B cell (primary cell): ENCODE measurements around the gene KLHL25. TPM values are rescaled to one million over a fixed set of nuclear protein-coding genes. Genes with fewer than 3 reads are reported as not detected.

Source experiments
- ATAC-seq: fragments of 200-7000 bp; cut with Tn5 transposase; one replicate; pipeline ENCODE4 v1.10.0; 2021; ENCODE audit warnings: low read depth, mild to moderate bottlenecking, moderate number of reproducible peaks, moderate library complexity
- CTCF ChIA-PET: fragments of 350-600 bp; sonication (Branson Sonifier 250); formaldehyde crosslinking; loops from one replicate; lab custom pipeline; 2021; ENCODE audit warnings: antibody characterized with exemption, inconsistent platforms; lab: Charles Lee
- POLR2A ChIA-PET: fragments of 350-600 bp; sonication (Branson Sonifier 250); formaldehyde crosslinking; loops from one replicate; lab custom pipeline; 2021; ENCODE audit warnings: antibody characterized with exemption; lab: Charles Lee
- DNase-seq: peaks from one replicate; pipeline ENCODE4 v3.0.0; 2013
- H2AFZ ChIP-seq: 2 replicates; pipeline ENCODE4 v1.6.1; 2012; ENCODE audit warnings: mild to moderate bottlenecking, low read depth, low read length; ENCODE audit not compliant: insufficient read depth, poor library complexity, severe bottlenecking
- H3K27ac ChIP-seq, 2 donors: 1 replicate in 1 of 2; 2 replicates in 1 of 2; pipeline ENCODE4 v1.5.1; 2012 to 2013; ENCODE audit warnings: low read length in 2 of 2, mild to moderate bottlenecking in 2 of 2, moderate library complexity in 1 of 2
- H3K27me3 ChIP-seq, 4 experiments: fragments of 200-600 bp in 1 of 4; sonication (generic) in 1 of 4; replicated peaks in 1 of 4; 1 replicate in 2 of 4; 2 replicates in 2 of 4; pipeline versions ENCODE4 v1.6.1 to v1.7.0; 2013 to 2016; ENCODE audit warnings: low read length in 3 of 4, mild to moderate bottlenecking in 2 of 4, mixed read lengths in 1 of 4, moderate library complexity in 1 of 4; ENCODE audit not compliant: insufficient read depth in 4 of 4, control insufficient read depth in 3 of 4; ENCODE audit errors: control extremely low read depth in 1 of 4
- H3K36me3 ChIP-seq, 2 experiments: replicated peaks in 1 of 2; 1 replicate in 1 of 2; 2 replicates in 1 of 2; pipeline versions ENCODE4 v1.6.1 to v1.7.1; 2013; ENCODE audit warnings: low read length in 1 of 2; ENCODE audit not compliant: insufficient read depth in 2 of 2, control insufficient read depth in 1 of 2; ENCODE audit errors: control extremely low read depth in 1 of 2, extremely low read depth in 1 of 2
- H3K4me1 ChIP-seq, 2 donors: fragments of 200-600 bp in 1 of 2; sonication (generic) in 1 of 2; 1 replicate in 1 of 2; 2 replicates in 1 of 2; pipeline versions ENCODE4 v1.5.1 to v1.6.1; 2013 to 2017; ENCODE audit warnings: low read length in 2 of 2; ENCODE audit not compliant: control insufficient read depth in 2 of 2, insufficient read depth in 2 of 2
- H3K4me2 ChIP-seq: replicated peaks from 2 replicates; pipeline ENCODE3; 2012; ENCODE audit warnings: mild to moderate bottlenecking, low read depth, low read length; ENCODE audit not compliant: poor library complexity, severe bottlenecking
- H3K4me3 ChIP-seq, 5 experiments: fragments of 200-600 bp in 1 of 5; sonication (generic) in 1 of 5; 1 replicate in 3 of 5; 2 replicates in 2 of 5; pipeline versions ENCODE4 v1.5.1 to v1.7.0; 2011 to 2016; ENCODE audit warnings: low read length in 4 of 5, mild to moderate bottlenecking in 4 of 5, low read depth in 2 of 5, control low read depth in 1 of 5, moderate library complexity in 1 of 5; ENCODE audit not compliant: insufficient read depth in 1 of 5; ENCODE audit errors: control extremely low read depth in 1 of 5, extremely low read depth in 1 of 5
- H3K79me2 ChIP-seq: fragments of 200-600 bp; sonication (generic); one replicate; pipeline ENCODE4 v1.6.0; 2016; ENCODE audit warnings: low read length; ENCODE audit not compliant: control insufficient read depth, insufficient read depth
- H3K9ac ChIP-seq: fragments of 200-600 bp; sonication (generic); 2 replicates; pipeline ENCODE4 v1.6.1; 2017; ENCODE audit warnings: mild to moderate bottlenecking, low read length, moderate library complexity
- H3K9me3 ChIP-seq, 3 donors: one replicate each; pipeline versions ENCODE4 v1.6.1 to v1.7.1; 2013; ENCODE audit warnings: low read length in 2 of 3; ENCODE audit not compliant: control insufficient read depth in 2 of 3, insufficient read depth in 1 of 3; ENCODE audit errors: control extremely low read depth in 1 of 3
- H4K20me1 ChIP-seq: 2 replicates; pipeline ENCODE4 v1.6.0; 2012; ENCODE audit warnings: mild to moderate bottlenecking, low read length; ENCODE audit not compliant: insufficient read depth, control insufficient read depth, poor library complexity, severe bottlenecking
- H3K27ac Mint-ChIP-seq: one replicate; pipeline ENCODE4 v1.8.0; 2021; ENCODE audit warnings: mixed read lengths
- H3K27me3 Mint-ChIP-seq: one replicate; pipeline ENCODE4 v1.8.0; 2021; ENCODE audit warnings: mixed read lengths
- H3K4me1 Mint-ChIP-seq: one replicate; pipeline ENCODE4 v1.8.0; 2021; ENCODE audit warnings: mixed read lengths
- H3K4me3 Mint-ChIP-seq: one replicate; pipeline ENCODE4 v1.8.0; 2021; ENCODE audit warnings: mixed read lengths
- H3K9me3 Mint-ChIP-seq: one replicate; pipeline ENCODE4 v1.8.0; 2022; ENCODE audit warnings: mixed read lengths; ENCODE audit not compliant: insufficient read depth
- CTCF ChIP-seq: fragments of 200-600 bp; IDR thresholded peaks from one replicate; pipeline ENCODE4 v1.8.0; 2022; ENCODE audit warnings: antibody characterized with exemption, mild to moderate bottlenecking
- EZH2 ChIP-seq: IDR thresholded peaks from 2 replicates; pipeline ENCODE4 v1.6.1; 2012; ENCODE audit warnings: borderline replicate concordance, low read depth, mild to moderate bottlenecking, moderate library complexity, low read length; ENCODE audit not compliant: insufficient read depth, poor library complexity, severe bottlenecking
- WGBS: methylation state at CpG from one replicate; pipeline ENCODE4 v1.1.5; 2013; ENCODE audit warnings: missing lambda C conversion rate; ENCODE audit not compliant: insufficient coverage; 5-methylcytosine and 5-hydroxymethylcytosine counted together
- intact Hi-C: fragments of 100-400 bp; cut with micrococcal nuclease; formaldehyde crosslinking; loops from one replicate; pipeline ENCODE4 v1.10.0; 2022
- polyA plus RNA-seq: library from polyadenylated mRNA; depleted of rRNA; stranded (reverse); fragments of >200 nt; gene quantifications from 2 replicates; pipeline ENCODE4 v1.2.3, GENCODE V29; 2012
- total RNA-seq, 2 donors: library from RNA; stranded (reverse); fragments of 120-200 nt in 1 of 2; gene quantifications; 1 replicate in 1 of 2; 2 replicates in 1 of 2; pipeline versions ENCODE4 v1.2.3 to v1.2.4, GENCODE V29; 2013 to 2022

Gene KLHL25
- total and polyA plus RNA-seq, 2 donors (not counting 1 experiment from before 2014, with no cell fraction given) = 1.1 to 3.3 TPM

- no peak for ATAC-seq
- peaks cover 0 to 5% (median 2%) of the 10 kb centered on the region in 4 experiments for H3K27me3 ChIP-seq
- H3K79me2 ChIP-seq = no peaks in the 10 kb centered on the region
- Mint-ChIP-seq H3K4me3 (no peak overlapping the region), H3K4me1 (peaks cover 3% of the 10 kb centered on the region), H3K27me3 (peaks cover 3% of the 10 kb centered on the region), H3K9me3 (no peaks in the 10 kb centered on the region), H3K27ac (no peak overlapping the region)
- H3K4me2 ChIP-seq = no peak overlapping the region
- 79% methylated on average over 6 of the region's 6 CpGs for WGBS
- CTCF ChIA-PET = interaction anchor here (0.7 to 6.7 kb wide), 4 partner anchors 10 to 107 kb away, joined by 3 to 114 read pairs (median 4); no protein-coding TSS in a partner anchor
- no peak for DNase-seq
- H3K36me3 ChIP-seq = no peaks in the 10 kb centered on the region
- H3K9me3 ChIP-seq = no peaks in the 10 kb centered on the region
- no peak for TF ChIP-seq EZH2
- no peak for TF ChIP-seq CTCF
- no peak overlapping the region for H3K4me3 ChIP-seq
- intact Hi-C loops = no loop called here
- H4K20me1 ChIP-seq = no peaks in the 10 kb centered on the region
- peaks cover 4 to 9% of the 10 kb centered on the region in 2 donors for H3K4me1 ChIP-seq
- no peak overlapping the region for H2AFZ ChIP-seq
- H3K27ac ChIP-seq = no peak overlapping the region
- POLR2A ChIA-PET = no interaction called here
- no peak overlapping the region for H3K9ac ChIP-seq
Measured at GRCh38 chr15:85837011-85837433, 42.3 kb upstream of the KLHL25 start.

- no peak overlapping the region for H2AFZ ChIP-seq
- DNase-seq (no peak), ATAC-seq (no peak)
- H3K9me3 Mint-ChIP-seq = no peaks in the 10 kb centered on the region
- H3K36me3 ChIP-seq = no peaks in the 10 kb centered on the region
- intact Hi-C loops = no loop called here
- H3K4me1 ChIP-seq = no peaks in the 10 kb centered on the region
- no peaks in the 10 kb centered on the region for H3K79me2 ChIP-seq
- no peak overlapping the region for H3K4me2 ChIP-seq
- WGBS = 97% methylated on average over 3 of the region's 3 CpGs
- no peaks in the 10 kb centered on the region for H3K9me3 ChIP-seq
- H4K20me1 ChIP-seq = no peaks in the 10 kb centered on the region
- H3K27ac ChIP-seq = no peak overlapping the region
- no peak overlapping the region for H3K9ac ChIP-seq
- H3K4me3 Mint-ChIP-seq = no peak overlapping the region
- H3K4me1 Mint-ChIP-seq = no peaks in the 10 kb centered on the region
- no peak for TF ChIP-seq CTCF
- TF ChIP-seq EZH2 = no peak
- H3K4me3 ChIP-seq = no peak overlapping the region
- CTCF ChIA-PET = interaction anchor here (1.1 kb wide), 1 partner anchor 103 kb away, joined by 3 read pairs; no protein-coding TSS in a partner anchor
- POLR2A ChIA-PET = no interaction called here
- no peak overlapping the region for H3K27ac Mint-ChIP-seq
- no peaks in the 10 kb centered on the region for H3K27me3 ChIP-seq
- H3K27me3 Mint-ChIP-seq = peaks cover 4% of the 10 kb centered on the region
Measured at GRCh38 chr15:85834651-85835050, 39.9 kb upstream of the KLHL25 start.
